GM18517 (cell line): Measurements from ENCODE around the gene RBM23.
A peak's percentile ranks its signal among the peaks of the same experiment; 100 is the strongest.
"Not testable (repeated sequence)": the region's sequence is repeated elsewhere in the genome, so short reads cannot be mapped to it uniquely, and the experiment has no call there.

Experiments
- ATAC-seq: cut with Tn5 transposase; IDR thresholded peaks from one replicate; pipeline ENCODE4 v1.9.1; 2021; ENCODE audit warnings: mild to moderate bottlenecking, moderate library complexity; ENCODE audit not compliant: unreplicated experiment

The RBM23 gene

DNA sequence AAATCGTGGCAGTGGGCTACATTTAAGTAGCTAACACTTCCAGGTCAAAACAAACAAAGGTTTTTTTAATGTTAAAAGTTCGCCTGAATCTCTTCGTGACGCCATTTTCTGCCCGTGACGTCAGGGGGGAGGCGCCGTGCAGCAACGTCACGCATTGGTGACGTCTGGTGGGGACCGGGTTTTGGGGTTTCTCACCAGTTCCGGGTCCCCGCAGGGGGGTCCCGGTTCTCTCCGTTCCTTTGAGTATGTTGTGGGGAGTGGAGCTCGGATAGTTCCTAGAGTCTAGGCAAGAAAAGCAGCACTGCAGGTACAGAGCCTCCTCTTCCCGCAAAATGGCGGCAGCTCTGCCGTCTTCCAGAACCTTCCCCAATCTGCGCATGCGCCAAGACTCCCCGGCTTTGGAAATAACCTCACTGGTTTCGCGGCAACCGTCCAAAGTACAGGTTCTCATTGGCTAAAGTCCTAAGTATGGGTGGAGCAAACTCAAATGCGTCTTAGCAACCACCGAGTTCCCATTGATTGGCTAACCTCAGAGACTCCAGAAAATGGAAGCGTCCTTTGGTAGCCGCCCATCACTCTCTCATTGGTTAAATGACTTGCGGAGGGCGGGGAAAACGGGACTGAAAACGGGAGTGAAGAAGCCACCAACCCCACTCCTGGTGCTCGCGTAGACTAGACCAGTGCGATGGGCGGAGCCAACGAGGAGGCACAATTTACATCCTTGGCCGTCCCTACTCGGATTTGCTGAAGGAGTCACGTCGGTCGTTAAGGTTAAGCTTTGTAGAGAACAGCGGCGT lies at the start of gene RBM23:
TSS of gene RBM23 (minus strand) at position 346 of the 797 bp plus-strand sequence.
- peak; percentile 94 for ATAC-seq

- ATAC-seq, result no peak
Measured at GRCh38 chr14:22966783-22967269, 47.9 kb upstream of the RBM23 start.

DNA sequence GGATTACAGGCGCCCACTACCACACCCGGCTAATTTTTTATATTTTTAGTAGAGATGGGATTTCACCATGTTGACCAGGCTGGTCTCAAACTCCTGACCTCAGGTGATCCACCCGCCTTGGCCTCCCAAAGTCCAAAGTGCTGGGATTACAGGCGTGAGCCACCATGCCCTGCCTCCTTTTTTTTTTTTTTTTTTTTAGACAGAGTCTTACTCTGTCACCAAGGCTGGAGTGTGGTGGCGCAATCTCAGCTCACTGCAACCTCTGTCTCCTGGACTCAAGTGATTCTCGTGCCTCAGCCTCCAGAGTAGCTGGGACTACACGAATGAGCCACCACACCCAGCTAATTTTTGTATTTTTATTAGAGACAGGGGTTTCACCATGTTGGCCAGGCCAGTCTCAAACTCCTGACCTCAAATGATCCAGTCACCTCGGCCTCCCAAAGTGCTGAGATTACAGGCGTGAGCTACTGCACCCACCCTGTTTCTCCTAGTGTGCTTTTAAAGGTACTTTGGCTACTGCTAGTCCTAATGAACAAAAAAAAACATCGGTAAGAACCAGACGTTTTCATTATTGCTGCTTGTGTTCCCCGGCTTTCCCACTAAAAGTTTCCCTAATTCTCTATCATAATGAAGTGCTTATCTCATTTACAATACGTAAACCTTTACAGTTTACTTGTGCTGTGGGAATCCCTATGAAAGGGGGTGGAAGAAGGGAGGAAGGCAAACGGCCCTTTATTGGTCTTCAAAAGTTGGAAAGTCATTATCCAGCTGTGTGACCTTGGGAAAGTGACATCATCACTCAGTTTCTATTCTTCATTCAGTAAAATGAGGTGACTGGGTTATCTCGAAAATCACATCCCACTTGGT lies 47.2 kb upstream of the RBM23 start:
- not testable (repeated sequence) for ATAC-seq

DNA sequence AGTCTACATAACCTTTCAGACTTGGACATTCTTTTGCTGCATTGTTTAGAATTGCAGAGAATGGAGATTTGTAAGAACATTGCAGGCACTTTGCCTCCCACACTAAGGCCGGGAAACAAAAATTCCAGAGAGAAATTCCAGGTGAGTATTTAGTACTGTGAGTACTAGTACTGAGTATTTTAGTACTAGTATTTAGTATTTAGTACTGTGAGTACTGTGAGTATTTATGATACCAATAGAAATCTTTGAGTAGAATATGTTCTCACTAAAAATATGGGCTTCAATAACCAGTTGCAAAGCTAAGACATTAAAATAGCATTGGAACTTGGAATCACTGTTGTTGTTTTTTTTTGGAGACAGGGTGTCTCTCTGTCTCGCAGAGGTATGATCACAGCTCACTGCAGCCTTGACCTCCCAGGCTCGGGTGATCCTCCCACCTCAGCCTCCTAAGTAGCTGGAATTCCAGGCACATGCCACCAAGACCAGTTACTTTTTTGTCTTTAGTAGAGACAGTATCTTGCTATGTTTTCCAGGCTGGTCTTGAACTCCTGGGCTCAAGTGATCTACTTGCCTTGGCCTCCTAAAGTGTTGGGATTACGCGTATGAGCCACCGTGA lies 43.2 kb upstream of the RBM23 start:
- ATAC-seq, result no peak

GRCh38 chr14:22955702-22956569 lies 37.0 kb upstream of the RBM23 start:
- ATAC-seq, result no peak

DNA sequence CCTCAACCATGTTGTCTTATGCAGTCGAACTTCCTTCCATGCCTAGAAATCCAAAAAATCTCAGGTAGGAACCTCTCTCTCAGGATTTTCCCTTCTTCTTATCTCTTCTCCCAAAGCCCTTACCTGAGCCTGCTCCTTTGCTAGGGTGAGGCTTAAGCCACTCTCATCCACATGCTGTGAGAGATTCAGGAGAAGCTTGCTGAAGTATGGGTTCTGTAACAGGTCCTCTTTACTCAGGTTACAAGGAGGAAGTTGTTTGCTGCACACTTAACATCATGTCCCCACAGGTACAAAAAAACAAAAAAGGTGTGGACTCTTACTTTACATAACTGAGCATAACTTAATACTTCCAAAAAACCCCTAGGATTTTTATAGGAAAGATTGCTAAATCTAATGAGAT lies 33.5 kb upstream of the RBM23 start:
- no peak for ATAC-seq

- ATAC-seq, result not testable (repeated sequence)
Measured at GRCh38 chr14:22951795-22952194, 32.8 kb upstream of the RBM23 start.

DNA sequence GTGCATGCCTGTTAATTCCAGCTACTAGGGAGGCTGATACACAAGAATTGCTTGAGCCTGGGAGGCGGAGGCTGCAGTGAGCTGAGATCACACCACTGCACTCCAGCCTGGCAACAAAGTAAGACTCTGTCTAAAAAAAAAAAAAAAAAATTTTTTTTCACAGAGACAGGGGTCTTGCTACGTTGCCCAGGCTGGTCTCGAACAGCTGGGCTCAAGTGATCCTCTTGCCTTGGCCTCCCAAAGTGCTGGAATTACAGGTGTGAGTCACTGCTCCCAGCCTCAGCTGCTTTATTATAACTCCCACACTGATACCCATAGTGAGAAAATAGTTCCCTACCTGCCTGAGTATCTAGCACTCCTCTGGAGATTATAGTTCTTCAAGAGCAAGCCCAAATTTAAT lies 26.7 kb upstream of the RBM23 start:
- no peak for ATAC-seq

- ATAC-seq, result no peak
Measured at GRCh38 chr14:22939684-22940083, 20.7 kb upstream of the RBM23 start.

GRCh38 chr14:22935156-22935555 lies 16.2 kb upstream of the RBM23 start:
- no peak for ATAC-seq

GRCh38 chr14:22932146-22932545 lies 13.2 kb upstream of the RBM23 start:
- ATAC-seq, result no peak

GRCh38 chr14:22929961-22930364 lies 11.0 kb upstream of the RBM23 start:
- ATAC-seq, result no peak

- ATAC-seq, result peak; percentile 92
Measured at GRCh38 chr14:22929104-22929960, 10.4 kb upstream of the RBM23 start, which contains the start of gene PRMT5. PRMT5 (minus strand) TSS chr14:22929376; CDS start chr14:22929361, 15 bp downstream.

DNA sequence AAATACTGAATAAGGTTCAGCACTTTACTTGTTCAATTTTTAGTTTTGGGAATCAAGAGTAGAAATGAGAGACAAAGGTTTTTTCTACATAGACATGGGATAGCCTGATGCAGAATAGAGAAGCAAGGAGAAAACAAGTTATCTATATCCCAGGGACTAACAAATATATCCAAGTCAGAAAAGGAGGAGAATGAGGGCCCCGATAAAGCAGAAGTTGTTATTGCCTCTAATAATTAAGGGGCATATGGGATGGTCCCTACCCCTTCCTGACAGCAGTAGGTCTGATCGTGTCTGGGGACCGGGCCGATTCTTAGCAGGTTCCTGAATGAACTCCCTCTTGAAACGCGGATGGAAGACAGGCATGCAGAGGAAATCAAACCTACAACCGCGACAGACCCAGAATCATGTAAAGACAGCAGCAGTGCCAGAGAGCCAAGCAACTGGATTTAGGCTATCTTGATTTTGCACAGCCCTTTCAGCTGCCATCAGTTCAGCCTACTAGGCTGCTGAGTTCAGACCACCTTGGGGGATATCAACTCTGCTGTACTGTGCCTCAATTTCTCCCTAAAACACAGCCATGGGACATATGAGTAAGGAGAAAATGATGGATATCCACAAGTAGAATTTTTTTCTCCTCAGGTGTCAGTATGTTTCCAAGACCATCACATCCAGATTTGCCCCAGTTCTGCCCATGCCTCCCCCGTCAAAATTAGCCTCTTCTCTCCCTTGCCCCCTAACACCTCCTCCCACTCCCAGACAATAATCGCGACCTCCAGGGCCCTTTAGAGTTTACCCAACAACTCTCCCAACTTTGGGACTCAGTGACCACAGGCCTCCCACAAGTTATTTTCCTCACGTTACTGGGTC lies 9.5 kb upstream of the RBM23 start:
- no peak for ATAC-seq

DNA sequence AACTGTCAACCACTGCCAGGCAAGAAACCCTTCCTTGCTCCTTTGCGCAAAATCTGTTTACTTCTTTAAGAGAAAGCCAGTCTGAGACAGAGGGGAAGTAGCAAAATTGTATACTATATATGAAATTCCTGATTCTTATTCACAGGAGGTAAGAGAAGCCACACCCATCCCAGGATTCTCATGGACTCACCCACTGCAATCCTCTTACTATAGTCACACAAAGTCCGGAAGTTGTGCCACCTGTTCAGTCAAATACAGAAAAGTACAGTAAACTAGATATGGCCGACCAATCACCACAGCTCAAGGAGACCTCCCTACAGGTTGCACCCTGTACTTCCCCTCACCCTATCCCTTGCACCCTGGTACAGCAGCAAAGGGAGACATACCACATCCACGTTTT lies 7.4 kb upstream of the RBM23 start:
- no peak for ATAC-seq

- no peak for ATAC-seq
Measured at GRCh38 chr14:22925513-22925912, 6.6 kb upstream of the RBM23 start.

- ATAC-seq, result no peak
Measured at GRCh38 chr14:22923746-22924145, 4.8 kb upstream of the RBM23 start.

GRCh38 chr14:22922294-22922693 lies 3.3 kb upstream of the RBM23 start:
- ATAC-seq, result no peak
